Endothelial cell of umbilical vein (primary cell): ENCODE data around the gene CTSE. TPM values are rescaled to one million over a fixed set of nuclear protein-coding genes. Genes with fewer than 3 reads are reported as not detected.

Source experiments
- BruUV-seq: library from RNA; stranded (reverse); fragments of 400-500 nt; replicated peaks from 2 replicates; lab custom pipeline; 2021; lab: Mats Ljungman, UMichigan
- CTCF ChIA-PET: fragments of 300-600, 350-600 bp; sonication (Branson Sonifier 250); formaldehyde crosslinking; loops from one replicate; lab custom pipeline; 2021; ENCODE audit warnings: antibody characterized with exemption, inconsistent platforms; lab: Charles Lee
- POLR2A ChIA-PET: fragments of 300-600, 350-600 bp; sonication (Branson Sonifier 250); formaldehyde crosslinking; loops from one replicate; lab custom pipeline; 2021; ENCODE audit warnings: antibody characterized with exemption, inconsistent platforms; lab: Charles Lee
- DNase-seq: peaks from one replicate; pipeline ENCODE4 v3.0.0-alpha.2; 2011; ENCODE audit warnings: low read depth, low spot score
- FAIRE-seq: peaks from 2 replicates; lab custom pipeline; 2011; peaks lifted over from hg19 to GRCh38; lab: Jason Lieb, UNC
- H2AFZ ChIP-seq: 2 replicates; pipeline ENCODE4 v1.6.0; 2012; ENCODE audit warnings: low read depth, low read length, control low read depth, inconsistent platforms
- H3K27ac ChIP-seq: 2 replicates; pipeline ENCODE4 v1.5.1; 2011; ENCODE audit warnings: low read depth, mild to moderate bottlenecking, control low read depth, low read length, moderate library complexity; ENCODE audit not compliant: insufficient read depth
- H3K27me3 ChIP-seq, 2 experiments: 2 replicates each; pipeline versions ENCODE4 v1.6.0 to v1.6.1; 2011; ENCODE audit warnings: low read length in 2 of 2, mixed read lengths in 1 of 2; ENCODE audit not compliant: control insufficient read depth in 2 of 2, insufficient read depth in 2 of 2
- H3K36me3 ChIP-seq, 2 experiments: 2 replicates in 1 of 2; 3 replicates in 1 of 2; pipeline ENCODE4 v1.5.1; 2011; ENCODE audit warnings: low read length in 2 of 2, mild to moderate bottlenecking in 1 of 2, moderate library complexity in 1 of 2; ENCODE audit not compliant: control insufficient read depth in 2 of 2, insufficient read depth in 2 of 2; ENCODE audit errors: extremely low read depth in 1 of 2
- H3K4me1 ChIP-seq: 3 replicates; pipeline ENCODE4 v1.5.1; 2011; ENCODE audit warnings: mild to moderate bottlenecking, low read length; ENCODE audit not compliant: control insufficient read depth, insufficient read depth; ENCODE audit errors: extremely low read depth
- H3K4me2 ChIP-seq: 2 replicates; pipeline ENCODE4 v1.6.1; 2011; ENCODE audit warnings: low read length, control low read depth, mixed read lengths; ENCODE audit not compliant: insufficient read depth
- H3K4me3 ChIP-seq, 3 experiments: fragments of 200-600 bp in 1 of 3; sonication (generic), shearing (Covaris generic) in 1 of 3; replicated peaks in 1 of 3; 2 replicates each; pipeline ENCODE4 v1.5.1; 2011 to 2016; ENCODE audit warnings: control low read depth in 3 of 3, low read length in 3 of 3, mild to moderate bottlenecking in 2 of 3, inconsistent platforms in 1 of 3, low read depth in 1 of 3, moderate library complexity in 1 of 3; ENCODE audit not compliant: insufficient read depth in 1 of 3
- H3K79me2 ChIP-seq: 2 replicates; pipeline ENCODE4 v1.6.0; 2012; ENCODE audit warnings: low read length, inconsistent platforms; ENCODE audit not compliant: control insufficient read depth, insufficient read depth
- H3K9ac ChIP-seq: replicated peaks from 2 replicates; pipeline ENCODE3; 2011; ENCODE audit warnings: low read length, control low read depth; ENCODE audit not compliant: insufficient read depth; ENCODE audit errors: extremely low read depth
- H3K9me1 ChIP-seq: replicated peaks from 3 replicates; pipeline ENCODE4 v1.6.0; 2011; ENCODE audit warnings: mild to moderate bottlenecking, low read length; ENCODE audit not compliant: control insufficient read depth, insufficient read depth; ENCODE audit errors: extremely low read depth
- H3K9me3 ChIP-seq: replicated peaks from 2 replicates; pipeline ENCODE4 v1.5.1; 2012; ENCODE audit warnings: low read length, inconsistent platforms; ENCODE audit not compliant: control insufficient read depth, insufficient read depth
- H4K20me1 ChIP-seq: replicated peaks from 2 replicates; pipeline ENCODE3; 2011; ENCODE audit warnings: mild to moderate bottlenecking, low read length; ENCODE audit not compliant: control insufficient read depth, insufficient read depth; ENCODE audit errors: extremely low read depth
- EZH2 ChIP-seq: IDR thresholded peaks from 2 replicates; pipeline ENCODE4 v1.6.1; 2012; ENCODE audit warnings: borderline replicate concordance, low read depth, mild to moderate bottlenecking, moderate library complexity, low read length, inconsistent platforms; ENCODE audit not compliant: severe bottlenecking
- FOS ChIP-seq: IDR thresholded peaks from 2 replicates; pipeline ENCODE4 v1.6.1; 2011; ENCODE audit warnings: mild to moderate bottlenecking, low read length, moderate library complexity, borderline replicate concordance; ENCODE audit not compliant: insufficient read depth
- GATA2 ChIP-seq: IDR thresholded peaks from 2 replicates; pipeline ENCODE4 v1.7.0; 2011; ENCODE audit warnings: low read depth, mild to moderate bottlenecking, moderate library complexity, mixed read lengths, low read length; ENCODE audit not compliant: insufficient read length, insufficient read depth
- JUN ChIP-seq: IDR thresholded peaks from 2 replicates; pipeline ENCODE4 v1.6.1; 2011; ENCODE audit warnings: borderline replicate concordance, low read depth; ENCODE audit not compliant: insufficient read length, insufficient read depth
- MYC ChIP-seq: IDR thresholded peaks from one replicate; pipeline ENCODE4 v1.6.1; 2011; ENCODE audit warnings: mild to moderate bottlenecking, low read depth, low read length
- POLR2A ChIP-seq: IDR thresholded peaks from 2 replicates; pipeline ENCODE4 v1.6.1; 2012; ENCODE audit warnings: low read depth, mild to moderate bottlenecking, control low read depth, low read length
- POLR2AphosphoS5 ChIP-seq: IDR thresholded peaks from 2 replicates; pipeline ENCODE4 v1.6.1; 2012; ENCODE audit warnings: low read depth, mild to moderate bottlenecking, control low read depth, low read length, moderate library complexity; ENCODE audit not compliant: insufficient read depth
- dilution Hi-C: fragments of 300-500 bp; cut with MboI; formaldehyde crosslinking; loops from one replicate; pipeline ENCODE4 v1.15.0; 2019; ENCODE audit warnings: low sequenced_read_pairs; ENCODE audit not compliant: extremely low pct_ligation_motif_present
- intact Hi-C: fragments of 100-400 bp; cut with micrococcal nuclease; formaldehyde crosslinking; loops from one replicate; pipeline ENCODE4 v1.10.0; 2022
- polyA plus RNA-seq, 4 experiments: library from polyadenylated mRNA; depleted of rRNA in 3 of 4; stranded (reverse) in 3 of 4; unstranded in 1 of 4; fragments of >200 nt; gene quantifications; 2 replicates each; pipeline versions ENCODE4 v1.2.1 to v1.2.3, GENCODE V29; 2011 to 2012; ENCODE audit warnings: missing spikeins in 1 of 4
- total RNA-seq: library from RNA; stranded (reverse); gene quantifications from 2 replicates; pipeline ENCODE4 v1.2.3, GENCODE V29; 2021
- TF ChIP-seq, protein P1 (sequence below): IDR thresholded peaks from 2 replicates; pipeline ENCODE4 v1.6.1; 2011; ENCODE audit not compliant: insufficient read depth, insufficient read length
- TF ChIP-seq, protein P2 (sequence below), 2 donors: IDR thresholded peaks; 1 replicate in 1 of 2; 2 replicates in 1 of 2; pipeline ENCODE4 v1.5.1; 2011; ENCODE audit warnings: low read length in 2 of 2, mild to moderate bottlenecking in 2 of 2, moderate library complexity in 2 of 2, control low read depth in 1 of 2, inconsistent platforms in 1 of 2, low read depth in 1 of 2; ENCODE audit not compliant: insufficient read depth in 1 of 2; ENCODE audit errors: extremely low read depth in 1 of 2

CTSE gene
- total and polyA plus RNA-seq, 2 donors (not counting 3 experiments of a cell fraction or from before 2014, with no cell fraction given): 0.17 TPM; not detected in 1

- TF ChIP-seq, protein P1, sequence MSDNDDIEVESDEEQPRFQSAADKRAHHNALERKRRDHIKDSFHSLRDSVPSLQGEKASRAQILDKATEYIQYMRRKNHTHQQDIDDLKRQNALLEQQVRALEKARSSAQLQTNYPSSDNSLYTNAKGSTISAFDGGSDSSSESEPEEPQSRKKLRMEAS: no peak
- no peak for TF ChIP-seq FOS
- no peak for TF ChIP-seq POLR2A
- no peak for TF ChIP-seq POLR2AphosphoS5
- TF ChIP-seq MYC: no peak
- no peak for TF ChIP-seq EZH2
- TF ChIP-seq, protein P2, sequence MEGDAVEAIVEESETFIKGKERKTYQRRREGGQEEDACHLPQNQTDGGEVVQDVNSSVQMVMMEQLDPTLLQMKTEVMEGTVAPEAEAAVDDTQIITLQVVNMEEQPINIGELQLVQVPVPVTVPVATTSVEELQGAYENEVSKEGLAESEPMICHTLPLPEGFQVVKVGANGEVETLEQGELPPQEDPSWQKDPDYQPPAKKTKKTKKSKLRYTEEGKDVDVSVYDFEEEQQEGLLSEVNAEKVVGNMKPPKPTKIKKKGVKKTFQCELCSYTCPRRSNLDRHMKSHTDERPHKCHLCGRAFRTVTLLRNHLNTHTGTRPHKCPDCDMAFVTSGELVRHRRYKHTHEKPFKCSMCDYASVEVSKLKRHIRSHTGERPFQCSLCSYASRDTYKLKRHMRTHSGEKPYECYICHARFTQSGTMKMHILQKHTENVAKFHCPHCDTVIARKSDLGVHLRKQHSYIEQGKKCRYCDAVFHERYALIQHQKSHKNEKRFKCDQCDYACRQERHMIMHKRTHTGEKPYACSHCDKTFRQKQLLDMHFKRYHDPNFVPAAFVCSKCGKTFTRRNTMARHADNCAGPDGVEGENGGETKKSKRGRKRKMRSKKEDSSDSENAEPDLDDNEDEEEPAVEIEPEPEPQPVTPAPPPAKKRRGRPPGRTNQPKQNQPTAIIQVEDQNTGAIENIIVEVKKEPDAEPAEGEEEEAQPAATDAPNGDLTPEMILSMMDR (IDR thresholded peaks at IDR 0.05; ENCODE audit: extremely low read depth in 1 of 2, insufficient read depth in 1 of 2, low read depth in 1 of 2, low read length in 2 of 2): no peak
- no peak for TF ChIP-seq JUN
- TF ChIP-seq GATA2: no peak
- Histone ChIP-seq H3K36me3 (no peaks in the 10 kb centered on the region), H4K20me1 (no peaks in the 10 kb centered on the region), H2AFZ (no peak overlapping the region), H3K27ac (no peak overlapping the region), H3K79me2 (no peaks in the 10 kb centered on the region), H3K9me3 (no peaks in the 10 kb centered on the region), H3K9ac (no peak overlapping the region), H3K27me3 (no peaks in the 10 kb centered on the region), H3K4me1 (peaks cover 14% of the 10 kb centered on the region), H3K9me1 (no peaks in the 10 kb centered on the region), H3K4me2 (no peak overlapping the region), H3K4me3 (no peak overlapping the region)
- intact Hi-C loops (no loop called here), dilution Hi-C loops (no loop called here)
- ChIA-PET CTCF (interaction anchor here (5.9 to 15.6 kb wide), 2 partner anchors 10 to 48 kb away, joined by 61 to 154 read pairs; no protein-coding TSS in a partner anchor), POLR2A (no interaction called here)
- DNase-seq: no peak
- BruUV-seq: no TSS peak
- no peak for FAIRE-seq
Measured at GRCh38 chr1:205967554-205968335, 56.0 kb downstream of the CTSE start.
